Measurements from ENCODE around the gene SLC10A7.
A peak's percentile ranks its signal among the peaks of the same experiment; 100 is the strongest.

Gene SLC10A7, protein sequence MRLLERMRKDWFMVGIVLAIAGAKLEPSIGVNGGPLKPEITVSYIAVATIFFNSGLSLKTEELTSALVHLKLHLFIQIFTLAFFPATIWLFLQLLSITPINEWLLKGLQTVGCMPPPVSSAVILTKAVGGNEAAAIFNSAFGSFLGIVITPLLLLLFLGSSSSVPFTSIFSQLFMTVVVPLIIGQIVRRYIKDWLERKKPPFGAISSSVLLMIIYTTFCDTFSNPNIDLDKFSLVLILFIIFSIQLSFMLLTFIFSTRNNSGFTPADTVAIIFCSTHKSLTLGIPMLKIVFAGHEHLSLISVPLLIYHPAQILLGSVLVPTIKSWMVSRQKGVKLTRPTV

DNA sequence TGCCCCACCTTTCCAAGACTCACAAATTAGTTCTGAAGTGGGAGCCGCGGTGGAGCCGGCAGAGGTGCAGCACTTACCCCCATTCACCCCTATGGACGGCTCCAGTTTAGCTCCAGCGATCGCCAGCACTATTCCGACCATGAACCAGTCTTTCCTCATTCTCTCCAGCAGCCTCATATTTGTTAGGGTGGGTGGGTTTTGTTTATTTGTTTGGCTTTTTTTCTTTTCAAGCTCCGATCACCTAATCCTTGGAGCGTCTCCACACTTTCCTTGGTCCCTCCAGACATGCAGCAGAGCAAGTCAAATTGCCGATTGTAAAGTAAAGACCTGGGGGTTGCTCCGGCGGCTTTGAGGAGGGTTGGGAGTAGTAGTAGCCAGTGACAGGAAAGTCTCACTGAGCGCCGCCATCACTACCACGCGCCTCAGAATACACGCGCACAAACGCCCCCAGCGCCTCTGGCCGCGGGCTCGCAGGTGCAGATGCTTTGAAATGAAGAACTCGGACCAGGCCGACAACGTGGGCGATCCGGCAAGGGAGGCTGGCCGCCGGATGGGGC, at the start of gene SLC10A7:
Gene SLC10A7 (minus strand): TSS at position 400 of the 557 bp plus-strand sequence. CDS start 223 bp downstream, at position 177.
- peak; percentile 78 for DNase-seq (ENCODE audit: low spot score)

DNA sequence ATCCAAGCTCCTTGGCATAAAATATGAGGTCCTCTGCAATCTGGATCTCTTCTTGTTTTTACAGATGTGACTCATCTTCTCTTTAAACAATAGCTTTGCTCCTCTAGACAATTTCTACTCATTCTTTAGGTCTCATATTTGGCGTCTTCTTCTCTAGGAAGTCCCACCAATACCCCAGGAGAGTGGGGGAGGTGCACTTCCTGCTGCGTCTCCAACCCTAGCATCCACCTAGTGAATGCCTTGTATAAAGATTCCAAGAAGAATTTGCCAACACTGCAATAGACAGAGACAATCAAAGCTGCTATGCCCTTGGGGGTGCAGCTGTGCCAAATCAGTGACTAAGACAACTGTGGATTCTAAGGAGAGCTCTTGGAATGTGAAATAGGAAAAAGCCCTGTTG, 45.7 kb upstream of the SLC10A7 start:
- DNase-seq (ENCODE audit: low spot score) = no peak

- no peak for DNase-seq (ENCODE audit: low spot score)
These were observed 42.8 kb upstream of the SLC10A7 start for GRCh38 chr4:146564492-146564891.

- DNase-seq (ENCODE audit: low spot score) = no peak
These were observed 28.4 kb upstream of the SLC10A7 start for GRCh38 chr4:146550161-146550560.

GRCh38 chr4:146548443-146548842, 26.7 kb upstream of the SLC10A7 start:
- DNase-seq (ENCODE audit: low spot score) = no peak

- no peak for DNase-seq (ENCODE audit: low spot score)
These were observed 23.4 kb upstream of the SLC10A7 start for GRCh38 chr4:146545102-146545501.

DNA sequence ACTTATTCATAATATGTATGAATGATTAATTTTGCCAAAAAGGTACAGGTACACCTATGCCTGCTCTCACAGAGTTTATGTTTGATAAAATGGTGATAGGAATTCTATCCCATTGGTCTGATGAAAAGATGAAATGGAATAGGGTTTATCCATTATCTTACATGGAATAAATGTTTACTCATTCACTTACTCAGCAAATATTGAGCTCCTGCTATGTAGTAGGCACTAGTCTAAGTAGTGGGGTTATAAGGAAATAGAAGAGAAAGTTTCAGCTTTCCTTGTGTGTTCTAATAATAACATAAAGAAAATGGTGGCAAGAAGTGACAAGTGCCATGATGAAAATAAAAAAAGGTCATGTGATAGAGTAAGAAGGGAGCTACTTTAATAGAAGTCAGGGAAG, 12.4 kb upstream of the SLC10A7 start:
- DNase-seq (ENCODE audit: low spot score) = no peak

- no peak for DNase-seq (ENCODE audit: low spot score)
These were observed 4.0 kb upstream of the SLC10A7 start for GRCh38 chr4:146525754-146526153.

DNA sequence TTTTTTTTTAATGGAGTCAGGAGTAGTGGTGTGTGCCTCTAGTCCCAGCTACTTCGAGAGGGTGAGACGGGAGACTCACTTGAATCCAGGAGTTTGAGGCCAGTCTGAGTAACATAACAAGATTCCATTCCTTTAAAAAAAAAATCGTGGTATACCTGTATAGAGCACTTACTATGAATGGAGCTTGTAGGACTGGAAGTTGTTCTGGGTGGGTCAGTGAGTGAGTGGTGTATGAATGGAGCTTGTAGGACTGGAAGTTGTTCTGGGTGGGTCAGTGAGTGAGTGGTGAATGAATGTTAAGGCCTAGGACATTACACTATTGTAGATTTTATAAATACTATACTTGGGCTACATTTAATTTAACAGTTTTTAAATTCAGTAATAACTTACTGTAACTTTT, 2.9 kb upstream of the SLC10A7 start:
- DNase-seq (ENCODE audit: low spot score) = no peak

- DNase-seq (ENCODE audit: low spot score) = no peak
These were observed 1.1 kb upstream of the SLC10A7 start for GRCh38 chr4:146522869-146523205.

DNA sequence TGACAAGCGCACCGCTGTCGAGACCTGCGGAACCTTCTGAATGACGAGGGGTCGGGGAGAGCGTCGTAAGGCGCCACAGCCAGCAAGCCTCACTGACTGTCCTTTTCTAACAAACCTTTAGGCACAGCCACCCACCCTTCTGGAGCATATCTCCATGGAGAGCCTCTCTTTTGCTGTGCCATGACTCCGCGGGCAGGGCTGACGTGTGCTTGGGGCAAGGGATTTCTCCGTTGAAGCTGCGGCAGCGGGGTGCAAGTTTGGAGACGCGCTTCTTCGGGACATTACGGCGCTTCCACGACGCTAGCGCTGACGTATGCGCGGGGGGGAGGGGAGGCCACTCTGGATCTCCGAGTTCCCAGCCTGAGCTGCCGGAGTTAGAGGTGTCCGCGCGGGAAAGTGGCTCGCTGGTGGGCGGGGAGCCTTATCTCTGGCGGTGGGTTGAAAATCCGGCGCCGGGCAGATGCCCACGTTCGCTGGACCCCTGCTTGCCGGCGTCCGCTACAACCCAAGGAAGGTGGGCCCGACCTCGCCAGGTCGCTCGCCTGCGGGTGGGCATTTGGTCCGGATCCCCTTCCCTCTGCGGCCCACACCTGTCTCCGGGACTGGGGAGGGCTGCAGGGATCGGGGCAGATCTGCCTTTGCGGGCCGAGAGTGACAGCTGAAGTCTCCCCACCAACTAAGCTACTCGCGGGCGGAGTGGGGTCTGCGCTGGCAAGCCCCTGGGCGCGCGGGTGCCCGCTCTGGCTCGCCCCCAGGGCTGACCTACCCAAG, 543 bp upstream of the SLC10A7 start:
- DNase-seq (ENCODE audit: low spot score) = peak; percentile 91

- DNase-seq (ENCODE audit: low spot score) = peak; percentile 15
These were observed 722 bp downstream of the SLC10A7 start for GRCh38 chr4:146520896-146521540.

GRCh38 chr4:146514651-146515357, 6.9 kb downstream of the SLC10A7 start:
- no peak for DNase-seq (ENCODE audit: low spot score)

GRCh38 chr4:146513548-146513947, 8.2 kb downstream of the SLC10A7 start:
- DNase-seq (ENCODE audit: low spot score) = no peak

GRCh38 chr4:146511381-146511780, 10.4 kb downstream of the SLC10A7 start:
- DNase-seq (ENCODE audit: low spot score) = no peak

DNA sequence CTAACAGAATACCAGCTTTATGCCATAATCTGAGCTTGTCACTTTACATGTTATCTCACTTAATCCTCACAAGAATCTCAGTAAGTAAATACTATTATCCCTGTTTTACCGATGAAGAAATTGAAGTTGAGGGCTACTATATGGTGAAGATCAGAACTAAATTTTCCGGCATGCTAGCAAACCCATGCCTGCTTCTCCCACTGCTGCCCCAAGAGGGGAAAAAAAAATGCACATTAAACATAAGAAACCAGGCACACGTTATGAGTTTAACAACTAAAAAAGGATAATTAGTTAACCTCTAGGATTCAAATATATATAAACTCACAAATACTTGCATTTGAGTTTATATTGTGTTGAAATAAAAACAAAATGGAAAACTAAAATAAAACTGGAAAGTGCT, 10.8 kb downstream of the SLC10A7 start:
- DNase-seq (ENCODE audit: low spot score) = no peak

DNA sequence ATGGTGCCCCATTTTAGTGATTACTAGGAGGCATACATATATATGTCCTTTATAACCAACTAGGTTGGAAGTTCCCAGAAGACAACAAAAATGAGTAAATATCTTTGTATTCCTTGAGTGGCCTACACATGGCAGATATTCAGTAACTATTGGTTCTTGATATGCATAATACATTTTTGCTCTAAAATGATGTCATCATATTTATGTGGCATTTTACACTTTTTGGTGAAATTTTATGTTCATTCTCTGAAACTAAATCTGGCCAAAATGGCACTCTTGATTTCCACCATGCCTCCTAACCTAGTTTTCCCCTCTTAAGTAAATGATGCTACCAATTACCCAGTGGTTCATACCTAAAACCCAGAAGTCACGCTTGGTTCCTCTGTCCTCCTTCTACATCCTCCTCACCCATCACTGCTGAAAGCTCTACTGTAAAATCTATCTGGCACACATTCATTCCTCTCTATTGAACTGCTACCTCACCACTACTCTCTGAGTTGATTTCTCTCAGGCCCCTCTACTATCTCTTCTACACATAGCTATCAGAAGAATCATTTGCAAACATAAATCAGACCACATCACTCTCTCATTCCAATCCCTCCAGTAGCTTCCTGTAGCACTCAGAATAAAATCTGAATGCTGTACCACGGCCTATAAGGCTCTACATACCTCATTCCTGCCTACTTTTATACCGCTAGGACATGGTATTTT, 13.4 kb downstream of the SLC10A7 start:
- DNase-seq (ENCODE audit: low spot score) = no peak

DNA sequence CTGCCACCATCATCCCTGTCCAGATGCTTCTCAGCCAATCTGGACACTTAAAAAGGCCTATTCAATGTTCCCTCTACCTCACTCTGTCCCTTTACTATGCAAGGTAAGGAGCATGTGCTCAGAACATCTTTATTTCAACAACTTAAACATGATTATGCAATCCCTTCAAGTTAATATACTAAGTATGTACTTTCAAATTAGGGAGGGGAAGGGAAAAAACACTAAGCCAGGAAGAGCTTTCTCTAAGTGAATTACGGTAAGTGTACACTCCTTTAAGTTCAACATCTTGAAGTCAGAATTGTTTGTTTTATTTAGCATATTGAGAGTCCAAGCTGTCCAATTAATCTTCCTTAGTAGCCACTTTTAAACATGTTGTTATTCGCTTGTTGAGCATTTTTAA, 14.1 kb downstream of the SLC10A7 start:
- no peak for DNase-seq (ENCODE audit: low spot score)

DNA sequence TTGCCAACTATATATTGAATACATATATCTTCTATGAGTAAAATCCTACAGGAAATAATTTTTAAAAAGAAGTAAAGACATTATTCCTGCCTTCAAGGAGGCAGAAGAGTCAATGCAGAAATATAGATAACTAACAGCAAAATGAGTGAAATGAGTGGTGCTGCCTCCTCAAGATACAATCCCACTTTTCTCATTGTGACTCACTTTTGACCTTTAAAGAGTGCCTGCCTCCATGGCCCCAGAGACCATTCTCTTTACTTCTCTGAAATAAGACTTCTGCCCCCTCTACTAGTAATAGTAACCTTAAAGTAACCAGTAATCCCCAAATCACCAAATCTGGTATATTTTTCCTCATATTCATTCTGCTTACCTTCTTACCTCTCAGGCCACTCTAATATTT, 15.5 kb downstream of the SLC10A7 start:
- DNase-seq (ENCODE audit: low spot score) = no peak

DNA sequence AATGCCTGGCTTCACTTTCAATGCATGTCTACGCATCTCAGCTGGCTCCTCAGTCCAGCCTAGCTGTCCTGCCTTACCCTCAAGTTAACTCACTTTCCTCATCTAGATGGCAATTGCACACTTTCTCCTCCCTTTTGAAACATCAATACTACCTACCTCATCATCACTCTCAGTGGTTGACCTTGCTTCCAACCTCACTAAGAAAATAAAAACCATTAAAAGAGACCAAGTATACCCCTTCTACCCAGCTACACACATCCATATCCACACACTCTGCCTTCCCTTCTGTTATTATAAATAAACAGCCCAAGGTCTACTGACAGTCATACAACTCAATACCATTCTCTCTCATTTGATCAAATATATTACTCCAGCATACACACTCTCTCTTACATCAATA, 21.5 kb downstream of the SLC10A7 start:
- DNase-seq (ENCODE audit: low spot score) = no peak

GRCh38 chr4:146498291-146498690, 23.4 kb downstream of the SLC10A7 start:
- DNase-seq (ENCODE audit: low spot score) = no peak
